DMS79 treated with DMSO at 0.1 percent for 48 hours (cell line): ENCODE measurements around the gene MTCL1.

Source experiments
- DNase-seq: peaks from one replicate; lab custom pipeline; 2025; lab: John Stamatoyannopoulos, UW

MTCL1 gene

DNA sequence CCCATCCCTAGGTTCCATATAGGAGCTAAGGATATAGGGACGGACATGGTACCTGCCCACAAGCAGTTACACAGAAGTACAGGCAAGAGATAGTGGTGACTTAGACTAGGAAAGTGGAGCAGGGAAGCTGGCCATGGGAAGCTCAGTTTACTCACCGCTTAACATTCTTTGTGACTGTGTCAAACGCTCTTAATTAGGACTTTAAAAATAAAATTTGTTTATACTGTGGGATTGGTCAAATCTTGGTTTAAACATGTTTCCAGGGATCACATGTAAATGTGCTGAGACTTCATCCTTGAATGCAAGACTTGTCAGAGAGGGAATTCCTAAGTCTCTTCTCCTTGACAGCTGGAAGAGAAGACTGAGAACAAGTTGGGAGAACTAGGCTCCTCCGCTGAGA lies 107.3 kb downstream of the MTCL1 start:
- no peak for DNase-seq

DNA sequence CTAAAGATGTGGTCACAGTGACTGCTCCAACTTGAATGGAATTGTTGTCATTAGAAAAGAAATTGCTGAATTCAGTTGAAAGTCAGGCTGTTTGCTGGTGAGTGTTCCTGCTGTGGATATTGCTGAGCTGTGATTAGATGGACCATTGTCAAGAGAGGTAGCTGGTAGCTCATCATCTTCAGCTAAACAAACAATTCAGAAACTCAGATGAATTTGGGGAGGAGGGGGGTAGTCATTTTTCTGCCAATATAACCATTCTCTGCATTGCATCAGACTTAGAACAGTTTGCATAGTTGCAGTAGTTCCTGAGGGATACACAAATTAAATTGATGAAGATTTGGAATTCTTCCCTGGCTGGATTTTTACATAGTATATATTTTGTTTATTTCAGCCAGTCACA lies 108.3 kb downstream of the MTCL1 start:
- no peak for DNase-seq

DNA sequence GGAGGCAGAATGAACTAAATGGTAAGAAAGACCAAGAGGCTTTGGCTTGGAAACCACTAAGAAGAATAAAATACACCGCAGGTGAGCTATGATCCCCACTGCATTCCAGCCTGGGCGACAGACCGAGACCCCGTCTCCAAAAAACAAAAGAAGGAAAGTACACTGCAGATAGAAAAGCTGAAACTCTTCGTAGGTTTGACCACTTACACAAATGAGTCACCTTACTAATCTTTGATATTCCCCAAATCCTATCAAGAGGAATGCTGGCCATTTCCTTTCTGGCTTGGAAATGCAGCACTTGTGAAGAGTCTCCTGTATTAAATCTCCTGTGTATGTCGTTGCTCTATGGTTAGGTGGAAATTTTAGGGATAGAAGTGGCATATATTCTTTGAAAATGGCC lies 108.8 kb downstream of the MTCL1 start:
- DNase-seq: no peak

DNA sequence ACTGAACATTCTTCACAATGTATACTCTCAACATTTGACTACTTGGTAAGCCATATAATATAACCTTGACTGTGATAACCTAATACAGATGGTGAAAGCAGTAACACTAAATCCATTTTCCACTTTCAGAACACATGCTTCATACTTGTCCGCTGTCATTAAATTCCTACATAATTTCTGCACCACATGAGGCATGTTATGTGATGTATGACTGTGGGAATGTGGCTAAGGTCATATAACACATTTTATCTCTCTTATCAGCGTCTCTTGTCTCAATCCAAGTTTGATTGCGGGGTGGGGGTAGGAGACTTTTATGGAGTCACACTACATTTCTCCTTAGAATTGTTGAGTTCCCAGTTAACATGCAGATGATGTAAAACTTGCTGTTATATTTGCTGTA lies 110.9 kb downstream of the MTCL1 start:
- DNase-seq: no peak

DNA sequence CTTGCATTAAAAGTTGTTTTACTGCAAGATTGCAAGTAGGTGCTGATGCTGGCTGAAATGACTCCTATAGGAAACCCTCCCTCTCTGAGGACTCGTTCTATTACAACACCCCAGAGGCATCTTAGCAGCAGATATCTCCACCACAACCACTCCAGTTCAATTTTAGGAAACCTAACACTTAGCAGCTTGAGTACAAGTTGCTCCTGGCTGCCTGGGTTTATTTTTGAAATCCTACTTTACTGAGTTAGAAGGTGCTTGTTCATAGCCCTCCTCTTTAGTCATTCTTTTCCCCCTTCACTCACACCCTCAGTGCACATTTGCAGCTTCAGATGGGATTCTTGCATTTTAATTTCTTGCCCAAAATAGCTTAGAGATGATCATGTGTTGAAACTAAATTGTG lies 111.5 kb downstream of the MTCL1 start:
- no peak for DNase-seq

DNA sequence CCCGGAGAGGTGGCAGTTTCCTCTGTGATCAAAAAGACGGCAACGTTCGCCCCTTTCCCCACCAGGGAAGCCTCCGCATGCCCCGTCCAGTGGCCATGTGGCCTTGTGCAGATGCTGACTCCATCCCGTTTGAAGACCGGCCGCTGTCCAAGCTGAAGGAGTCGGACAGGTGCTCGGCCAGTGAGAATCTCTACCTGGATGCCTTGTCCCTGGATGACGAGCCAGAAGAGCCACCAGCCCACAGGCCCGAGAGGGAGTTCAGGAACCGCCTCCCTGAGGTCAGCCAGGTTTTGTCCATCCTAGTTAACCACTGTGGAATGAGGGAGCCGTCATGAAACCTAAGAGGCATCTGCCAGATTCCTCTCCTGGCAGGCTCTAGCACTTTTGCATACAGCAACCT lies 113.6 kb downstream of the MTCL1 start:
- no peak for DNase-seq

DNA sequence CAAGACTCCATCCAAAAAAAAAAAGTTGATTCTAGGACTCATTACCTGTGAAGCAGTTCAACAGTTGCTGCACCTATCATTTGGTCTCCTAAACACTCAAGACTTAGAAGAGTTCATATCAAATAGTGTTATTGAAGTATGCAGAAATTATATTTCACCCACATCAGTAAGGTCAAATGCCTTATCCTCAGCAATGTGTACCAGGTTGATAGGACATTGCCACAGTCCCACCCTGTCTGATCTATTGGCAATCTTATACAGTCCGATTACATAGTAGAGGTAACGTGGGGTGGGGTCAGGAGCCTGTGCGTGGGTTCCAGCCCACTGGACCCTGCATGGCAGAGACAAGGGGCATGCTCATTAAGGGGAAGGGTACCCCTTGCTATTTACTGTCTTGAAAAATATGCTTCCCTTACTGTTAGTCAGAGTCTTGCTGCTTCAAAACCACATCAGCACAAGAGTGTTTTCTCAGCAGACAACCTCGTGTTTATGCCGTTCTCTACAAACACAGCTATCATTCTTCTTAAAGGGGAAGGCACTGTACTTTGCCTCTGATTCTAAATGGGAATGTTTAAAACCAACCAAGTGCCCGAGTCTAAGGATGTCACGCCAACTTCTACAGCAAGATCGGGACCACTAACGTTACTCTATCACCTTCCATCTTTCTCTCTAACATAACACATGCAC lies 115.2 kb downstream of the MTCL1 start:
- no peak for DNase-seq

DNA sequence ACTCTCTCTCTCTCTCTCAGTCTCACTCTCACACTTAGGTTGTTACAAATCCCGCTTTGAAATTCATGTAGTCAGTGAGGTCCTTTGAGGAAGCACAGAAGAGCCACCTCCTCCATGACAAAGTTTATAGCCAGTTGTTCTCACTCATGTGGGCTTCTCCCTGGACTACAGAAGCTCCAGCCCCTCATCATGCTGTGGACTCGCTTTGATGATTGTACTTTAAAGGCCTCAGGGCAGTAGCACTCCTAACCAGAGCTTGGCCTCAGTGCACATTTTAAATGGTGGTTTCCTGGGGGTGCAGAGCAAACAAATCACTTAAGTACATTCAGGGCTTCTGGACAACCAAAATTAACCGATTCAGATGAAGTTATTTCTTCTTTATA lies 115.7 kb downstream of the MTCL1 start:
- no peak for DNase-seq

DNA sequence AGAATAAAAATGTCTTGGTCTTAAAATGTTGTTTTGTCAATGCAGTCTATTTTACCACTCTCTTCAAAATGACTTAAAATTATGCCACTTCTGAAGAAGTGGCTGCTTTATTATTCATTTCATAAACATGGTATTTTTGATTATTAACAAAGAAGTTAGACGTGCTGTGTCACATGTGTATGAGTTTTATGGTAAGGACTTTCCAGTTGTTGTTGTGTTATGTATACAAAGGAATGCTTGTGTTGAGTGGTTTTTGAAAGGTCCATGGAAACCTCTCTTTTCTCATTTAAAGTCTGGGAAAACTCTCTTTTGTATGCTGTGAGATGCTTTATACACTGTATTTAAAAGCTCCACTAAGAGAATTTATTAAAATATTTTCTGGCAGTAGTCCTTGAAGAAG lies 116.2 kb downstream of the MTCL1 start:
- no peak for DNase-seq

DNA sequence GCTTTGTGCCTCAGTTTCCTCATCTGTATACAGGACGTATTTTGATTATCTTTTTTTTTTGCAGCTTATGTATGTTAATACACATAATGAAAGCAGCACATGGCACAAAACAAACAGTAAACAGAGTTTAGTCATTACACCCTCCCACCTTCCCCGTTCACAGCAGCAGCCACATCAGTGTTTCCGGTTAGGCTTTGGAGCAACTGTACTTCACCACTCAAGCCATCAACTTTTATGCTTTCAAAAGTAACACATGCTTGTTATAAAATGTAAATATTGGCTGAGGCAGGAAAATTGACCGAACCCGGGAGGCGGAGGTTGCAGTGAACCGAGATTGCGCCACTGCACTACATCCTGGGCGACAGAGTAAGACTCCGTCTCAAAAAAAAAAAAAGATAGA lies 117.3 kb downstream of the MTCL1 start:
- DNase-seq: no peak

DNA sequence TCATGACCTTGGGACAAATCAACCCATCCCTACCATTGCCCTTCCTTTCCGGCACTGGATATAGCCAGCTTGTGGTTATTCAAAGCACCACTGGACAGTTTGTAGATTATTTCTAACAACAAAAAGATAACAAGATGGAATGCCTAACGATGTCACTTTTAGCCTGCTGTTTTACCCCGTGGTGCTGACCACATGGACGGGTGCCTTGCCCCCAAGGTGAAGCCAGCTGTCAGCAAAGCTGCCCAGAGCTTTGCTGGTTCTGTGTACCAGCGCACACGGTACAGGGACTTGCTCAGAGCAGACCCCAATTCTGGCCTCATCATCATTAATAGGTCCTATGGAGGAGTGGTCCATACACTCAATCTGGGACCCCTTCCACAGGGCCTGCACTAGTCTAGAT lies 118.2 kb downstream of the MTCL1 start:
- no peak for DNase-seq

DNA sequence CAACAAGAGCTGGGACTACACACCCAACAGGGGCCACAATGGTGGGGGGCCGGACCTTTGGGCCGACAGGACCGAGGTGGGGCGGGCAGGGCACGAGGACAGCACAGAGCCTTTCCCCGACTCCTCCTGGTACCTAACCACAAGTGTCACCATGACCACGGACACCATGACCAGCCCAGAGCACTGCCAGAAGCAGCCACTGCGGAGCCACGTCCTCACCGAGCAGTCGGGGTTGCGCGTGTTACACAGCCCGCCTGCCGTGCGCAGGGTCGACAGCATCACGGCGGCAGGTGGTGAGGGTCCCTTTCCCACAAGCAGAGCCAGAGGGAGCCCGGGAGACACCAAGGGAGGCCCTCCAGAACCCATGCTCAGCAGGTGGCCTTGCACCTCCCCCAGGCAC lies 119.5 kb downstream of the MTCL1 start:
- no peak for DNase-seq

DNA sequence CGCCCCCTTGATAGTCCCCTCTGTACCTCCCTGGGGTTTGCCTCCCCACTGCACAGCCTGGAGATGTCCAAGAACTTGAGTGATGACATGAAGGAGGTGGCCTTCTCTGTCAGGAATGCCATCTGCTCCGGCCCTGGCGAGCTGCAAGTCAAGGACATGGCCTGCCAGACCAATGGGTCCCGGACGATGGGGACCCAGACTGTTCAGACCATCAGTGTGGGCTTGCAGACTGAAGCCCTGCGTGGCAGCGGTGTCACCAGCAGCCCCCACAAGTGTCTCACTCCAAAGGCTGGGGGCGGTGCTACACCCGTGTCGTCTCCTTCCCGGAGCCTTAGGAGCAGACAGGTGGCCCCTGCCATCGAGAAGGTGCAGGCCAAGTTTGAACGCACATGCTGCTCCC lies 119.9 kb downstream of the MTCL1 start:
- DNase-seq: no peak

DNA sequence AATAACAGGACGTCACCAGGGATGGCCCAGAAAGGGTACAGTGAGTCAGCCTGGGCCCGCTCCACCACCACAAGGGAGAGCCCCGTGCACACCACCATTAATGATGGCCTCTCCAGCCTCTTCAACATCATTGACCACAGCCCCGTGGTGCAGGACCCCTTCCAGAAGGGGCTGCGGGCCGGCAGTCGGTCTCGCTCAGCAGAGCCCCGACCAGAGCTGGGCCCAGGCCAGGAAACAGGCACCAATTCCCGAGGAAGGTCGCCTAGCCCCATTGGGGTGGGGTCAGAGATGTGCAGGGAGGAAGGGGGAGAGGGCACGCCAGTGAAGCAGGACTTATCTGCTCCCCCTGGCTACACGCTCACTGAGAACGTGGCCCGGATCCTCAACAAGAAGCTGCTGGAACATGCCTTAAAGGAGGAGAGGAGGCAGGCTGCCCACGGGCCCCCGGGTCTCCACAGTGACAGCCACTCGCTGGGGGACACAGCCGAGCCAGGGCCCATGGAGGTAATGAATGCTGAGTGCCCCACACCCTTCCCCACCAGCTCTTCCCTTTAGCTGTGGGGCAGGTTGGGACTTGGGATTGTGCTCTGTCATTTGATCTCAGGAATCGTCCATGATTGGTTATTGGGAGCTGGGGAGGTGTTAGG lies 120.5 kb downstream of the MTCL1 start:
- DNase-seq: no peak

DNA sequence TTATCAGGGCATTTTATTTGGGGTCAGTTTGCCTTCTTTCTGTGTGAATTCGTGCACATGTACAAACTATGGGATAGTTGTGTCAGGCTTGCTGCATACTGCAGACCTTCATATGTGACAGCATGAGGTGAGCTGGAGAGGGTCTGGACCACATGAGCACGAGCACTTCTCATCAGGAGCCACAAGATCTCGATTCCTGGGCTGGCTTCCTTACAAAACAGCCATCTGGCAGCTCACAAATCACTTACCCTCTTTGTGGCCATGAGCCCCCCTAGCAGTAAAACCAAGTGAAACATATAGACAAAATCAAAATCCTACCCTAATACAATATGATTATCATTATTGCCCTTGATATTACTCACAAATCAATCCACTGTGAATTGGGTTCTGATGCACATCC lies 121.2 kb downstream of the MTCL1 start:
- DNase-seq: no peak

DNA sequence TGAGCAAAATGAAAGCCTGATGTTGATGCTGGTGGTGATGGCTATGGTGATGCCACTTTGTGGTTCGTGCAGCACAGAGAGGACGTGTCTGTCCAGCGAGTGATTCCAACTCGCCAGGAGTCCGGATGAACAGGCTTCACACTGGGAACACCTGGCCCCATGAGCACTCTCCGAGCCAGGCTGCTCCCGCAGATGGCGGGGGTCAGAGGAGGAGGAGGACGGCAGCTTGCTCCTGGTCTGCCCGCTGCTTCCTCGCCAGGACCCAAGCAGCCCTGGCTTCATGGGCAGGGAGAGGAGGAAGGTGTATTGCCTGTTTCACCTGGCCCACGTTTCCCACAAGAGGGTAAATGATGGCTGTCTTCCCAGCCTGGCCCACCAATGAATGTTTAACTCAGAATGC lies 121.6 kb downstream of the MTCL1 start:
- no peak for DNase-seq

DNA sequence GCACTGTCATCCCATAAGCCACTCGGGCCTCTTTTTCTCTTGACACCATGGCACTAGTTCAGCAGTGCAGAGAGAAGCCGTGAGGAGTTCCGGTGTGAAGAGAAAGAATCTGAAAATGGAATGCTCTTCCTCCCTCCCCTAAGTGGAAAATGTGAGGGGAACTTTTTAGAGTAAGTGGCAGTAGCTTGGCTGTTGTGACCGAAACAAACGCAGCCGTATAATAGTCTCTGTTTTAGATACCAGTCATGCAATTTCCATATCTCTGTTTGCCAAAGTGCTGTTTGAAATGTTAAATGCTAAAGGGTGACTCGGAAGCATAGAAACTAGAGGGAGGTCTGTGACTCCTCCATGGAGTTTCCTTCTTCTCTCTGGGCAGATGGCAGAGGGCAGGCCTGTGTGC lies 122.9 kb downstream of the MTCL1 start:
- no peak for DNase-seq

DNA sequence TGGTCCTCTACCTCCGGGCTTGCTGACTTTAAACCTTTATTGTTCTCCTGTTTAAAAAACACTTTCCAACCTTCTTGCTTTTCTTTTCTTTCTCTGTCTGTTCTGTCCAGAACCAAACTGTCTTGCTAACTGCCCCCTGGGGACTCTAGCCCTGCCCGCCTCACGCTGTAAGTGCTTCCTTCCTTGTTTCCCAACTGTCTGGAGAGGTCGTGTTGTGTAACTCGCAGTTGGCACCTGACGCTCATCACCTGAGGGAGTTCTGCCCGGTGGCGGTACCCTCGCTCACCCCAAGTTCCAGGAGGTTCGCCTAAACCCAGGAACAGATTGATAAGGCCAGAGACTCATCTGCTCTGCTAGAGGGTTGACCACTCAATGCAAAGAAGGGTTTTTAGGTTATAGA lies 123.4 kb downstream of the MTCL1 start:
- DNase-seq: no peak

DNA sequence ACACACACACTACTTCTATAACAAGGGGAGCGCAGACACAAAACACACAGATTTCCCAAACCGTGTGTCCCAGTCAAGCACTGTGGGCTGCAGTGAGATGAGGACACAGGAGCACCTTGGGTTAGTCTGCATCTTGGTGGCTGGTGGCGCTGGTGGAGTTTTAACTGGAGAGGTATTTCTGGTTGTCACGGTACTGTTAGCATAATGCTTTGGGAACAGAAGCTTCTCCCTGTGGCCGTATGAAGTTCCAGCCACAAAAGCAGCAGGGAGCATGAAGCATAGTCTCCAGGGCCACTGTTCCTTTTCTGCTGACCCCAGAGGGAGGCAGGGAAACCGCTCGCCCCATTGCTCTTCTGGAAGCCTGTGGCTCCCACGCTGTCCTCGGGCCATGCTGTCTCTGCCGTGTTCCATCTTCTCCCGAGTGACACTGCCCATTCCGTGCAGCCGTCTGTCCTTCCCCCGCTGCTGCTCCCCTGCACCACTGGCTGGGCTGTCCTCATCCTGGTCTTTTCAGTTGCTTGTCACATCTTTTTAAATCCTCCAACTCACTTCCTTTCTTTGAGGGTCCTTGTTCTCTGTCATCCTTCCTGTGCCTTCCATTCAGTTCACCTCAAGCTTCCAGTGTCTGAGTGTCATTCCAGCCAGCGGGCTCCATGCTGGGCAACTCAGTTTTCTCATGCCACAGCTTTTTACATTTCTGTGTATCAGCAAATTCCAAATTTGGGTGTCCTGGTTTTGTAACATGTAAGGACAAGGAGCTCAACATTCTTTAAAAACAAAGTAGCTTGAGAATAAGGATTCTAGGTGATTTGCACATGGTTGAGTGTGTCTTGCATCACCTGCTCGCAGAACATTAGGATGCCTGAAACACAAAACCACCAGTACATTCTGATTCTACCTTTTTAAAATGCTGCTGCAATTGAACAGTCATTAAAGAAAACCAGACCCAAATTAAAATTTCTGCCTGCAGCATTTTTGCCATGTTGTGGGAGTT lies 125.0 kb downstream of the MTCL1 start:
- no peak for DNase-seq

DNA sequence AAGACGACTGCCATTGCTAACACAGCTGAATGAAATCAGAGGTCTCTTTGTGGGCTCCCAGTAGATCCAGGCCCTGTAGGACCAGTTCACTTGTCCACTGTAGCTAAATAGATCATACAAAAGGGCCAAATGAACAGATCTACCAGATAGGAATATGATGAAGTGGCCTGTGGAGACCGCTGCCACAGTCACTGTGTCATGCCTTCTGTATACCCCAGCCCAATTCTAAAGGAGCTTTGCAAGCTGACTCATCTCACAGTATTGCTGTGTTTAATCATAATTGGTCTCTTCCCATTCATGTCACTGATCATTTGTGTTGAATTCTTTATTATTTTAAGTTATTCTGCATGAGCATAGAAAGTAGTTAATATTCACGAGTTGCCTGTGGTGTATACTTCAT lies 125.8 kb downstream of the MTCL1 start:
- no peak for DNase-seq

DNA sequence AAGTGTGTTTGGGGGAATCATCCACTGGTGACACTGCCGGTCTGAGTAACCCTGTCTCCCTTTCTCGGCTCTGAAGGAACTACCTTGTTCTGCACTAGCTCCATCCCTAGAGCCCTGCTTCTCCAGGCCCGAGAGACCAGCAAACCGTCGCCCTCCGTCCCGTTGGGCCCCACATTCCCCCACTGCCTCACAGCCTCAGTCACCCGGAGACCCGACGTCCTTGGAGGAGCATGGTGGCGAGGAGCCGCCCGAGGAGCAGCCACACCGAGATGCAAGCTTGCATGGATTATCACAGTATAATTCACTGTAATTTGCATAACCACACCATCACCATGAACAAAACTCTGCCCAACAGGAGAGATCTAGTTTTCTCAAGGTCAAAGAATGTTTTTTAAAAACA lies 126.2 kb downstream of the MTCL1 start:
- no peak for DNase-seq

DNA sequence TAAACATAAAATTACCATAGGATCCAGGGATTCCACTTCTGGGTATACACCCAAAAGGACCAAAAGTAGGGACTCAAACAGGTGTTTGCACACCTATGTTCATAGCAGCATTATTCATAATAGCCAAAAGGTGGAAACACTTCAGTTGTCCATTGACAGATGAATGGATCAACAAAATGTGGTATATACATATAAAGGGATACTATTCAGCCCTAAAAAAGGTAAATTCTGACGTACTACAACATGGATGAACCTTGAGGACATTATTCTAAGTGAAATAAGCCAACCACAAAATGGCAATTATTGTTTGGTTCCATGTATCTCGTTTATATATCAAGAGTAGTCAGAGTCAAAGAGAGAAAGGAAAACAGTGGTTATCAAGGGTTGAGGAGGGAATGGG lies 128.1 kb downstream of the MTCL1 start:
- DNase-seq: no peak

DNA sequence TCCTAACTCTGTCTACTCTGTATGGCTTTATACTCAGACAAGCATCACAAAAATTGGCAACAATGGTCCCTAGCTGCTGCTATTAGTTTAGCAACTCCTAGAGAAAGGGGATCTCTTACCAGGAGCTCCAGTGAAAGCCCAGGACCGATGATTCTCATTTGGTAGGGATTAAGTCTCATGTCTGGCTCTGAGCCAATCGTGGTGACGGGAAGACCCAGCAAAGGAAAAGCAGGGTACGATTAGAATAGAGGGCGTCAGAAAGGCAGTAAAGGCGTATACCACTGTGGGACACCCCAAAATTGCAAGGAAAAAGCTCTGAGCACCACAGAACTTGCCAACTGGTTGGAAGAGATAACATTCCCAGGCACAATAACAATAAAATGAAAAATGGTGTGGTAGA lies 129.5 kb downstream of the MTCL1 start:
- no peak for DNase-seq
